Fibroblast of lung (primary cell): ENCODE data around the gene PIK3R2. TPM values are rescaled to one million over a fixed set of nuclear protein-coding genes. Genes with fewer than 3 reads are reported as not detected.
"Not testable (repeated sequence)": the region's sequence is repeated elsewhere in the genome, so short reads cannot be mapped to it uniquely, and the experiment has no call there.

Source experiments
- DNase-seq, 2 donors: peaks; one replicate each; pipeline versions ENCODE4 v3.0.0 to v3.0.0-alpha.2; 2010; ENCODE audit warnings: low read depth in 2 of 2
- H2AFZ ChIP-seq: 2 replicates; pipeline ENCODE4 v1.5.1; 2012; ENCODE audit warnings: low read length, control low read depth, inconsistent platforms
- H3K27ac ChIP-seq: 2 replicates; pipeline ENCODE4 v1.5.1; 2011; ENCODE audit warnings: low read length, control low read depth; ENCODE audit not compliant: insufficient read depth
- H3K27me3 ChIP-seq: 2 replicates; pipeline ENCODE4 v1.5.1; 2011; ENCODE audit warnings: mild to moderate bottlenecking, low read length; ENCODE audit not compliant: control insufficient read depth, insufficient read depth
- H3K36me3 ChIP-seq: 2 replicates; pipeline ENCODE4 v1.5.1; 2011; ENCODE audit warnings: low read length; ENCODE audit not compliant: control insufficient read depth, insufficient read depth
- H3K4me1 ChIP-seq: 2 replicates; pipeline ENCODE4 v1.5.1; 2011; ENCODE audit warnings: low read length; ENCODE audit not compliant: control insufficient read depth, insufficient read depth; ENCODE audit errors: extremely low read depth
- H3K4me2 ChIP-seq: 2 replicates; pipeline ENCODE4 v1.5.1; 2011; ENCODE audit warnings: low read length, control low read depth; ENCODE audit not compliant: insufficient read depth; ENCODE audit errors: extremely low read depth
- H3K4me3 ChIP-seq, 4 experiments: fragments of 200-600 bp in 1 of 4; sonication (generic) in 1 of 4; replicated peaks in 1 of 4; 2 replicates each; pipeline ENCODE4 v1.5.1; 2011 to 2016; ENCODE audit warnings: low read length in 4 of 4, low read depth in 3 of 4, mild to moderate bottlenecking in 3 of 4, control low read depth in 2 of 4, inconsistent platforms in 1 of 4, mixed read lengths in 1 of 4; ENCODE audit not compliant: insufficient read depth in 1 of 4; ENCODE audit errors: control extremely low read depth in 1 of 4
- H3K79me2 ChIP-seq: 2 replicates; pipeline ENCODE4 v1.5.1; 2012; ENCODE audit warnings: mild to moderate bottlenecking, low read length, inconsistent platforms; ENCODE audit not compliant: control insufficient read depth, insufficient read depth
- H3K9ac ChIP-seq: 2 replicates; pipeline ENCODE4 v1.5.1; 2011; ENCODE audit warnings: mild to moderate bottlenecking, low read length, control low read depth; ENCODE audit not compliant: insufficient read depth
- H3K9me3 ChIP-seq: 2 replicates; pipeline ENCODE4 v1.5.1; 2012; ENCODE audit warnings: low read depth, low read length; ENCODE audit not compliant: control insufficient read depth, insufficient read depth
- H4K20me1 ChIP-seq: 2 replicates; pipeline ENCODE4 v1.5.1; 2011; ENCODE audit warnings: low read length; ENCODE audit not compliant: control insufficient read depth, insufficient read depth; ENCODE audit errors: extremely low read depth
- EZH2 ChIP-seq: IDR thresholded peaks from 2 replicates; pipeline ENCODE4 v1.5.1; 2012; ENCODE audit warnings: low read length, control low read depth, mild to moderate bottlenecking; ENCODE audit errors: missing control alignments
- polyA plus RNA-seq, 2 donors: library from polyadenylated mRNA; depleted of rRNA in 1 of 2; stranded (reverse) in 1 of 2; unstranded in 1 of 2; fragments of >200 nt; gene quantifications; 2 replicates each; pipeline ENCODE4 v1.2.1, GENCODE V29; 2011 to 2012; ENCODE audit warnings: missing spikeins in 1 of 2
- total RNA-seq: library from RNA; depleted of rRNA; stranded (reverse); fragments of >200 nt; gene quantifications from 2 replicates; pipeline ENCODE4 v1.2.1, GENCODE V29; 2014
- TF ChIP-seq, protein P1 (sequence below), 2 donors: IDR thresholded peaks in 1 of 2; conservative IDR thresholded peaks in 1 of 2; 1 replicate in 1 of 2; 2 replicates in 1 of 2; pipeline ENCODE4 v1.5.1; 2011 to 2012; ENCODE audit warnings: low read length in 2 of 2, control low read depth in 1 of 2, inconsistent platforms in 1 of 2, low read depth in 1 of 2, mild to moderate bottlenecking in 1 of 2

PIK3R2 gene
- total and polyA plus RNA-seq, 2 donors (not counting 1 experiment from before 2014, with no cell fraction given) = 10.1 to 18.4 TPM

DNA sequence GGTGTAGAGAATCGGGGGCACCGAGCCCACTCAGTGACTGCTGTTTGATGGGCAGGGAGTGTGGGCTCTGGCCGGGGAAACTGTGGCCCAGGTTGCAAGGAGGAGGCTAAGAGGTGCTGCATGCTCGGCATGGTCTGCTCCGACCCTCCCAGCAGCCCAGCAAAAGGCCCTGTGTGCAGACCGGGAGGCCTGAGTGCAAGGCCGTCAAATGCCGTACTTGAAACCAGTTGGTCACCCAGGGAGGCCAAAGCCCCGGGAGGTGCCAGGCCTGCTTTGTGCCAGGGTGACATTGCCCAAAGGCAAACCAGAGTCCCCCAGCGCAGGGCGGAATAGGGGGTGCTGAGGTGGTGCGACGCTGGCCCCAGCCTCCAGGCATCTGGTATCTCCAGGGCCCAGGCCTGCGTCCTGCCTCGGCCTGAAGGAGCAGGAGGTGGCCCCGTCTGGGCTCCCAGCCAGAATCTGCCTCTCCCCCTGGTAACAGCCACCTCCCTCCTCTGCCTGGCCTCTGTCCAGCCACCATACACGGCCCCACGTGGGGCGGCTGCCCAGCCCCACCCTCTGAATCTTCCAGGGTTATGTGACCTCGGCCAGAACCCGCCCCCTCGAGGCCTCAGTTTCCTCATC is 4.0 kb downstream of the PIK3R2 start:
- Histone ChIP-seq H3K36me3 (peaks cover 11% of the 10 kb centered on the region), H3K27ac (no peak overlapping the region), H2AFZ (no peak overlapping the region), H3K4me2 (no peak overlapping the region), H3K9me3 (no peaks in the 10 kb centered on the region), H3K79me2 (peaks cover 15% of the 10 kb centered on the region), H3K4me3 (no peak overlapping the region), H3K27me3 (no peaks in the 10 kb centered on the region), H3K4me1 (peaks cover 19% of the 10 kb centered on the region), H4K20me1 (no peaks in the 10 kb centered on the region), H3K9ac (no peak overlapping the region)
- DNase-seq = peak; percentile 82 to 93
- no peak for TF ChIP-seq EZH2
- TF ChIP-seq, protein P1, sequence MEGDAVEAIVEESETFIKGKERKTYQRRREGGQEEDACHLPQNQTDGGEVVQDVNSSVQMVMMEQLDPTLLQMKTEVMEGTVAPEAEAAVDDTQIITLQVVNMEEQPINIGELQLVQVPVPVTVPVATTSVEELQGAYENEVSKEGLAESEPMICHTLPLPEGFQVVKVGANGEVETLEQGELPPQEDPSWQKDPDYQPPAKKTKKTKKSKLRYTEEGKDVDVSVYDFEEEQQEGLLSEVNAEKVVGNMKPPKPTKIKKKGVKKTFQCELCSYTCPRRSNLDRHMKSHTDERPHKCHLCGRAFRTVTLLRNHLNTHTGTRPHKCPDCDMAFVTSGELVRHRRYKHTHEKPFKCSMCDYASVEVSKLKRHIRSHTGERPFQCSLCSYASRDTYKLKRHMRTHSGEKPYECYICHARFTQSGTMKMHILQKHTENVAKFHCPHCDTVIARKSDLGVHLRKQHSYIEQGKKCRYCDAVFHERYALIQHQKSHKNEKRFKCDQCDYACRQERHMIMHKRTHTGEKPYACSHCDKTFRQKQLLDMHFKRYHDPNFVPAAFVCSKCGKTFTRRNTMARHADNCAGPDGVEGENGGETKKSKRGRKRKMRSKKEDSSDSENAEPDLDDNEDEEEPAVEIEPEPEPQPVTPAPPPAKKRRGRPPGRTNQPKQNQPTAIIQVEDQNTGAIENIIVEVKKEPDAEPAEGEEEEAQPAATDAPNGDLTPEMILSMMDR (conservative IDR thresholded peaks at IDR 0.05 in 1 of 2, IDR thresholded peaks at IDR 0.05 in 1 of 2; ENCODE audit: low read depth in 1 of 2, low read length in 2 of 2) = no peak

DNA sequence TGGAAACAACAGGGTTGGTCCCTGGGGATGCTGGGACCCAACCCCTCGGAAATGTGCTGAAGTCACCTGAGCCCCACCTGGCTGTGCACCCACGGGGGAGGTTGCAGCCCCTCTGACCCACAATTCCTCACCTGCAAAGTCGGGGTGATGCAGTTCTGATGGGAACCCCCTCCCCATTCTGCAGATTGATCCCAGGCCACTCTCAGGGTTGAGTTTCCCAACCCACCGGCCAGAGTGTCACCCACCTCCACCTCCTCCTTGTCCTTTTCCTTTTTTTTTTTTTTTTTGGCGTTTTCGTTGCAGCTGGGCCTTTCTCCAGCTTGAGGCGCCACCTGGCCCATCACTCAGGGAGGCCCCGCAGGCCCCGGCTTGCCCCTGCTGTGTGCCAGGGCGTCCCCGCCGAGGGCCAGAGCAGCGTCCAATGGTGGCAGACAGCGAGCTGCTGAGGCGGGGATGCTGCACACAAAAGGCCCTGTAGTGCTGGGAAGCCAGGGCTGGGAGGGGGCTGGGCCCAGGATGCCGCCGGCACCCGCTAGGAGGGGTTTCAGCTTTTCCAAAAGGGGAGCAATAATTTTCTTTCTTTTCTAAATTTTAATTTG is 4.6 kb downstream of the PIK3R2 start:
- Histone ChIP-seq H3K4me3 (no peak overlapping the region), H4K20me1 (no peaks in the 10 kb centered on the region), H2AFZ (no peak overlapping the region), H3K27ac (no peak overlapping the region), H3K9ac (no peak overlapping the region), H3K79me2 (peaks cover 15% of the 10 kb centered on the region), H3K4me2 (no peak overlapping the region), H3K4me1 (peaks cover 19% of the 10 kb centered on the region), H3K36me3 (peaks cover 14% of the 10 kb centered on the region), H3K9me3 (no peaks in the 10 kb centered on the region), H3K27me3 (no peaks in the 10 kb centered on the region)
- TF ChIP-seq, protein P1 (conservative IDR thresholded peaks at IDR 0.05 in 1 of 2, IDR thresholded peaks at IDR 0.05 in 1 of 2; ENCODE audit: low read depth in 1 of 2, low read length in 2 of 2) = no peak
- no peak for TF ChIP-seq EZH2
- DNase-seq = no peak

DNA sequence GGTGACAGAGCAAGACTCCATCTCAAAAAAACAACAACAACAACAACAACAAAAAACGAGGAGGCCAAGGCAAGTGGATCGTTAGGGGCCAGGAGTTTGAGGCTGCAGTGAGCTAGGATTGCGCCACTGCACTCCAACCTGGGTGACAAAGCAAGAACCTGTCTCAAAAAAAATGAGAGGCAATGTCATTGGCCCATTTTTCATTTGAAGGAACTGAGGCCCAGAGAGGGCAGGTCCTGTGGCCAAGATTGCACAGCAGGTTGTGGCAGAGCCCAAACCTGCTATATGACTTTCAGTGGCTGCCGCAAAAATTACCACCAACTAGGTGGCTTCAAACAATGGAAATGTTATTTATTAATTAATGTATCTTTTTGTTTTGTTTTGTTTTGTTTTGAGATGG is 5.5 kb downstream of the PIK3R2 start:
- TF ChIP-seq, protein P1 (conservative IDR thresholded peaks at IDR 0.05 in 1 of 2, IDR thresholded peaks at IDR 0.05 in 1 of 2; ENCODE audit: low read depth in 1 of 2, low read length in 2 of 2) = no peak
- TF ChIP-seq EZH2 = no peak
- no peak overlapping the region for H3K27ac ChIP-seq
- H2AFZ ChIP-seq = no peak overlapping the region
- H4K20me1 ChIP-seq = no peaks in the 10 kb centered on the region
- no peaks in the 10 kb centered on the region for H3K9me3 ChIP-seq
- H3K4me2 ChIP-seq = no peak overlapping the region
- H3K79me2 ChIP-seq = peaks cover 12% of the 10 kb centered on the region
- no peak overlapping the region for H3K9ac ChIP-seq
- no peaks in the 10 kb centered on the region for H3K27me3 ChIP-seq
- H3K4me3 ChIP-seq = no peak overlapping the region
- DNase-seq = no peak
- peaks cover 19% of the 10 kb centered on the region for H3K36me3 ChIP-seq
- H3K4me1 ChIP-seq = peaks cover 19% of the 10 kb centered on the region

DNA sequence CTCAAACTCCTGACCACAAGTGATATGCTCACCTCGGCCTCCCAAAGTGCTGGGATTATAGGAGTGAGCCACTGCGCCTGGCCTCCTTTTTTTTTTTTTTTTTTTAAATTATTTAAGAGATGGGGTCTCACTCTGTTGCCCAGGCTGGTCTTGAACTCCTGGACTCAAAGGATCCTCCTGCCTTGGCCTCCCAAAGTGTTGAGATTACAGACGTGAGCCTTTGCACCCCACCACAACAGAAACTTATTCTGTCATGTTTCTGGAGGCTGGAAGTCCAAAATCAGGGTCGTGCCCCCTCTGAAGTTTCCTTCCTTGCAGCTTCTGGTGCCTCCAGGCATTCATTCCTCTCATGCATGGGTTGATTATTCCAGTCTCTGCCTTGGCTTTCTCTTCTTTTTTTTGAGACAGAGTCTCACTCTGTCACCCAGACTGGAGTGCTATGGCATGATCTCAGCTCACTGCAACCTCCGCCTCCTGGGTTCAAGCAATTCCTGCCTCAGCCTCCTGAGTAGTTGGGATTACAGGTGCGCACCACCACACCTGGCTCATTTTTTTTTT is 6.2 kb downstream of the PIK3R2 start:
- H3K4me3 ChIP-seq, H3K27me3 ChIP-seq, H3K79me2 ChIP-seq, H2AFZ ChIP-seq, DNase-seq, H3K9me3 ChIP-seq, H3K4me2 ChIP-seq, H3K27ac ChIP-seq, H3K9ac ChIP-seq, H4K20me1 ChIP-seq: not testable (repeated sequence)
- Histone ChIP-seq H3K4me1 (peaks cover 19% of the 10 kb centered on the region), H3K36me3 (peaks cover 19% of the 10 kb centered on the region)
